Measurements from ENCODE around the gene SMURF2.

Gene SMURF2

GRCh38 chr17:64630309-64631223 lies 31.5 kb downstream of the SMURF2 start:
- DNase-seq = no peak
- no peaks in the 10 kb centered on the region; the same call in 1 of the 2 replicates for H3K36me3 ChIP-seq
- H3K9me3 ChIP-seq (ENCODE audit: severe bottlenecking) = no peaks in the 10 kb centered on the region
- no peak overlapping the region for H3K27ac ChIP-seq
- H3K4me3 ChIP-seq (ENCODE audit: low read depth, low read length) = no peak overlapping the region
- H3K27me3 ChIP-seq (ENCODE audit: insufficient read depth, low read depth, severe bottlenecking) = no peaks in the 10 kb centered on the region
- TF ChIP-seq CTCF (IDR thresholded peaks at IDR 0.05; ENCODE audit: low read depth, low read length) = no peak

- H3K36me3 ChIP-seq = no peaks in the 10 kb centered on the region
- no peak overlapping the region for H3K27ac ChIP-seq
- no peak for DNase-seq
- no peaks in the 10 kb centered on the region for H3K9me3 ChIP-seq (ENCODE audit: severe bottlenecking)
- no peaks in the 10 kb centered on the region for H3K27me3 ChIP-seq (ENCODE audit: insufficient read depth, low read depth, severe bottlenecking)
- no peak for TF ChIP-seq CTCF (IDR thresholded peaks at IDR 0.05; ENCODE audit: low read depth, low read length)
- H3K4me3 ChIP-seq (ENCODE audit: low read depth, low read length) = no peak overlapping the region
These were observed 33.5 kb downstream of the SMURF2 start for GRCh38 chr17:64628641-64629040.

- Histone ChIP-seq H3K4me3 (ENCODE audit: low read depth, low read length) (no peak overlapping the region), H3K27ac (no peak overlapping the region), H3K9me3 (ENCODE audit: severe bottlenecking) (no peaks in the 10 kb centered on the region), H3K36me3 (no peaks in the 10 kb centered on the region), H3K27me3 (ENCODE audit: insufficient read depth, low read depth, severe bottlenecking) (no peaks in the 10 kb centered on the region)
- no peak for TF ChIP-seq CTCF (IDR thresholded peaks at IDR 0.05; ENCODE audit: low read depth, low read length)
- DNase-seq = no peak
These were observed 34.3 kb downstream of the SMURF2 start for GRCh38 chr17:64627797-64628196.

- H3K9me3 ChIP-seq (ENCODE audit: severe bottlenecking) = no peaks in the 10 kb centered on the region
- no peak overlapping the region for H3K27ac ChIP-seq
- H3K27me3 ChIP-seq (ENCODE audit: insufficient read depth, low read depth, severe bottlenecking) = no peaks in the 10 kb centered on the region
- DNase-seq = no peak
- no peak for TF ChIP-seq CTCF (IDR thresholded peaks at IDR 0.05; ENCODE audit: low read depth, low read length)
- no peaks in the 10 kb centered on the region for H3K36me3 ChIP-seq
- H3K4me3 ChIP-seq (ENCODE audit: low read depth, low read length) = no peak overlapping the region
These were observed 35.3 kb downstream of the SMURF2 start for GRCh38 chr17:64626827-64627226.

GRCh38 chr17:64625541-64625940 lies 36.6 kb downstream of the SMURF2 start:
- H3K27ac ChIP-seq = no peak overlapping the region
- DNase-seq = no peak

More at GRCh38 chr17:64625541-64625940, 36.6 kb downstream of the SMURF2 start:
- Histone ChIP-seq H3K4me3 (ENCODE audit: low read depth, low read length) (no peak overlapping the region), H3K36me3 (no peaks in the 10 kb centered on the region), H3K27me3 (ENCODE audit: insufficient read depth, low read depth, severe bottlenecking) (no peaks in the 10 kb centered on the region), H3K9me3 (ENCODE audit: severe bottlenecking) (no peaks in the 10 kb centered on the region)
- no peak for TF ChIP-seq CTCF (IDR thresholded peaks at IDR 0.05; ENCODE audit: low read depth, low read length)

Data from WERI-Rb-1 (cell line).